Gastroesophageal sphincter (tissue), 3 donors: ENCODE data around the gene DRC7.

Experiments used
- CTCF ChIP-seq, 4 experiments: fragments of 200-600 bp in 2 of 4; fragments of 450-650 bp in 2 of 4; sonication (generic) in 1 of 4; IDR thresholded peaks; one replicate each; pipeline ENCODE4 v1.5.1; 2017 to 2019; ENCODE audit warnings: antibody characterized with exemption in 4 of 4, mild to moderate bottlenecking in 2 of 4, moderate library complexity in 2 of 4
- POLR2A ChIP-seq, 2 donors: fragments of 450-650 bp; IDR thresholded peaks; one replicate each; pipeline ENCODE4 v1.6.1; 2017; ENCODE audit warnings: antibody characterized with exemption in 2 of 2, mild to moderate bottlenecking in 2 of 2, moderate library complexity in 1 of 2

DNA sequence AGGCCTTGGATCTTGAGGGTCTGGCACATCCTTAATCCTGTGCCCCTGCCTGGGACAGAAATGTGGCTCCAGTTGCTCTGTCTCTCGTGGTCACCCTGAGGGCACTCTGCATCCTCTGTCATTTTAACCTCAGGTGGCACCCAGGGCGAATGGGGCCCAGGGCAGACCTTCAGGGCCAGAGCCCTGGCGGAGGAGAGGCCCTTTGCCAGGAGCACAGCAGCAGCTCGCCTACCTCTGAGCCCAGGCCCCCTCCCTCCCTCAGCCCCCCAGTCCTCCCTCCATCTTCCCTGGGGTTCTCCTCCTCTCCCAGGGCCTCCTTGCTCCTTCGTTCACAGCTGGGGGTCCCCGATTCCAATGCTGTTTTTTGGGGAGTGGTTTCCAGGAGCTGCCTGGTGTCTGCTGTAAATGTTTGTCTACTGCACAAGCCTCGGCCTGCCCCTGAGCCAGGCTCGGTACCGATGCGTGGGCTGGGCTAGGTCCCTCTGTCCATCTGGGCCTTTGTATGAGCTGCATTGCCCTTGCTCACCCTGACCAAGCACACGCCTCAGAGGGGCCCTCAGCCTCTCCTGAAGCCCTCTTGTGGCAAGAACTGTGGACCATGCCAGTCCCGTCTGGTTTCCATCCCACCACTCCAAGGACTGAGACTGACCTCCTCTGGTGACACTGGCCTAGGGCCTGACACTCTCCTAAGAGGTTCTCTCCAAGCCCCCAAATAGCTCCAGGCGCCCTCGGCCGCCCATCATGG lies 30.5 kb upstream of the DRC7 start:
- TF ChIP-seq CTCF (IDR thresholded peaks at IDR 0.05) (no peak), POLR2A (IDR thresholded peaks at IDR 0.05) (no peak)
